ENCODE measurements around the gene H1-8.

Gene H1-8

DNA sequence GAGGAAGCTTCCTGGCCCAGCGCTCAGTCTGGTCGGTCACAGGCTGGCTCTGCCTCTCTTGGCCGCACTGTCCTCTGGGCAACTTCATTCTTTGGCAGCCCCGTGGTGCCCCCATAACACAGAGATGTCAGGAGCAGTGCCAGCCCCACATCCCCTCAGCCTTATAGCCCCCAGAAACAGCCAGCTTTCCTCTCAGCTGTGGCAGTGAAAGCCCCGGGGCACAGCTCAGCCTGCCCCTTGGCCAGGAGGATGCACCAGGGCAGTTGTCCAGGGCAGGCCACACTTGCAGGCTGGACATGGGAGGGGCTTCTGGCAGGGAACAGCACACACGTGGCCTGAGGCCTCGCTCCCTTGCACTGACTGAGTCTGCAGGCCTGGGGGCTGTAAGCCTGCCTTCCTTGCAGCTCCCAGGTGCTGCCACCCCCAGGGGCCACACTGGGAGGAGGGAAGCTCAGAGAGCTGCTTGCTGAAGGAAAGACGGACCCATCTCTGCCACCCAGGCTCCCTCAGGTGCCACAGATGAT, 24.9 kb upstream of the H1-8 start:
- TF ChIP-seq, protein P1, sequence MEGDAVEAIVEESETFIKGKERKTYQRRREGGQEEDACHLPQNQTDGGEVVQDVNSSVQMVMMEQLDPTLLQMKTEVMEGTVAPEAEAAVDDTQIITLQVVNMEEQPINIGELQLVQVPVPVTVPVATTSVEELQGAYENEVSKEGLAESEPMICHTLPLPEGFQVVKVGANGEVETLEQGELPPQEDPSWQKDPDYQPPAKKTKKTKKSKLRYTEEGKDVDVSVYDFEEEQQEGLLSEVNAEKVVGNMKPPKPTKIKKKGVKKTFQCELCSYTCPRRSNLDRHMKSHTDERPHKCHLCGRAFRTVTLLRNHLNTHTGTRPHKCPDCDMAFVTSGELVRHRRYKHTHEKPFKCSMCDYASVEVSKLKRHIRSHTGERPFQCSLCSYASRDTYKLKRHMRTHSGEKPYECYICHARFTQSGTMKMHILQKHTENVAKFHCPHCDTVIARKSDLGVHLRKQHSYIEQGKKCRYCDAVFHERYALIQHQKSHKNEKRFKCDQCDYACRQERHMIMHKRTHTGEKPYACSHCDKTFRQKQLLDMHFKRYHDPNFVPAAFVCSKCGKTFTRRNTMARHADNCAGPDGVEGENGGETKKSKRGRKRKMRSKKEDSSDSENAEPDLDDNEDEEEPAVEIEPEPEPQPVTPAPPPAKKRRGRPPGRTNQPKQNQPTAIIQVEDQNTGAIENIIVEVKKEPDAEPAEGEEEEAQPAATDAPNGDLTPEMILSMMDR (IDR thresholded peaks at IDR 0.05) = no peak

DNA sequence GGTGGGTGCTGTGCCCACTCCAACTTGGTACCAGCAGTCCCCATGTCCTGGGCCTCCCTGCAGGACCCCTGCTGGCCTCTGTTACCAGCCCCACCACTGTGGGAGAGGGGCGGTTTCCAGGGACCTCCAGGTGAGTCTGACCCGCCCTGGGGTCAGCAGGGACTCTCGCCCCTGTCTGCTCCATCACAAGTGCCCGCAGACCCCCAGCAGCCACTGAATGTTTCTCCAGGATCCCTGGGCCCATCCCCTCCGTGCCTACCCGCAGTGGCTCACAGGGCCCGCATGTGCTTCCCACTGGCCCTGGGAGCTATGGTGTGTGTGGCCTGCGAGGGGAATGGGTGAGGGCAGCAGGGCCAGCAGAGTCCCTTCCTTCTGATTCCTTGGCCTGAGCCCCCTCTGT, 24.4 kb upstream of the H1-8 start:
- TF ChIP-seq, protein P1 (IDR thresholded peaks at IDR 0.05) = no peak

DNA sequence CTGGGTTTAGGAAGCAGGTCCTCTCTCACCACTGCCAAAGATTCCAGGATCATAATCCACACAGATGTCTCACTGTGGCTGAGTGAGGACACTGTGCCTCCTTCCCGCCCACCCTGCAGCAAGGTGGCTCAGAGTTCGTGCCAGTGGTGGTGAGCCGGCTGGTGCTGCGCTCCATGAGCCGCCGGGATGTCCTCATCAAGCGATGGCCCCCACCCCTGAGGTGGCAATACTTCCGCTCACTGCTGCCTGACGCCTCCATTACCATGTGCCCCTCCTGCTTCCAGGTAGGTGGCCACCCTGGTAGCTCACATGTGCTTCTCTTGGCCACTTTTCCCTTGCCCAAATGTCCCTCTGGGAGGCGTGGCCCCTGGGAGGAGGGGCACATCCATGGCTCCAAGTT, 23.5 kb upstream of the H1-8 start:
- TF ChIP-seq, protein P1 (IDR thresholded peaks at IDR 0.05) = no peak

DNA sequence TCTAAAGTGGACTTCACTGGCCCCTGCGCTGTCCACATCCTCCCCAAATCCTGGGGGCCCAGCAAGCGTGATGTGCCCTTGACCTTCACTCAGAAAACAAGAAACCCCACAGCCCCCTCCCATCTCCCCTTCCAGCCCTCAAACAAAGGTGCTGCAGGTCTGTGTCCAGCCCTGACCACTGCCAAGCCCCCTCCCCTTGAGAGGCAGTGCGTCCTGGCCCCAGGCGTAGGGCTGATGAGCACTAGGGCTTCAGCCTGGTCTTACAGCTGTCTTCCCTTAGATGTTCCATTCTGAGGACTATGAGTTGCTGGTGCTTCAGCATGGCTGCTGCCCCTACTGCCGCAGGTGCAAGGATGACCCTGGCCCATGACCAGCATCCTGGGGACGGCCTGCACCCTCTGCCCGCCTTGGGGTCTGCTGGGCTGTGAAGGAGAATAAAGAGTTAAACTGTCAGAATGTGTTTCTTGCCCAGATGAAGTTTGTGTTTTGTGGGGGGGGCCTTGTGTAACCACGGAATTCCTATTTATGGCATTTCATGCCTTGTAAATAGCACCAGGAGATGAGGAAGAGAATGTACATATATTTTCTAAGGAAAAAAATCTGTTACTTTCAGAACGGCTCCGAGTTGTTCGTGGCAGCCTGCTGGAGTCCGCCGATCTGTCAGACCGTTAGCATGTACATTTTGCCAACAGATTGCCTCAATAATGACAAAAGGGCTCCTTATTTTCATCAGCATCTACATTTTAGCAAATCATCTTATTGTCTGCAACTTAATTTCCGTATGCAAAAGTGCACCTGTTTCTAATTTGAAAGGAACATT, 22.9 kb upstream of the H1-8 start:
- TF ChIP-seq, protein P1 (IDR thresholded peaks at IDR 0.05) = no peak

DNA sequence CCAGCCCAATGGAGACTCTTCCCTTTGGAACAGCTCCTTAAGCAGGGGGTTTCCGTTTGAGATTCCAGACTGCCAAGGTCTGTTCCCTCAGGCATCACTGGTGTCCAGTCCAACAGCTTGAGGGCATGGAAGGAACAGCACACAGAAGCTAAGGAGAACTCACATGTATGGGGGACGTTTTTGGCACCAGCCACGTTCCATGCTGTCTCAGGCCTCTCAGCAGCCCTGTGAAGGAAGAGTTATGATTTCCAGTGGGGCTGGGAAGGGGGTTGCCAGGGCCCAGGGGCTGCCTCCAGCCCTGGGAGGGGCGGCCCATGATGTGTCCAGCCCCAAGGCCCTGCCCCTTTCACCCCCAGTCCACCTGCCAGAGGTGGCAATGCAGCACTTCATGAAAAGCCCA, 22.0 kb upstream of the H1-8 start:
- TF ChIP-seq, protein P1 (IDR thresholded peaks at IDR 0.05) = no peak

DNA sequence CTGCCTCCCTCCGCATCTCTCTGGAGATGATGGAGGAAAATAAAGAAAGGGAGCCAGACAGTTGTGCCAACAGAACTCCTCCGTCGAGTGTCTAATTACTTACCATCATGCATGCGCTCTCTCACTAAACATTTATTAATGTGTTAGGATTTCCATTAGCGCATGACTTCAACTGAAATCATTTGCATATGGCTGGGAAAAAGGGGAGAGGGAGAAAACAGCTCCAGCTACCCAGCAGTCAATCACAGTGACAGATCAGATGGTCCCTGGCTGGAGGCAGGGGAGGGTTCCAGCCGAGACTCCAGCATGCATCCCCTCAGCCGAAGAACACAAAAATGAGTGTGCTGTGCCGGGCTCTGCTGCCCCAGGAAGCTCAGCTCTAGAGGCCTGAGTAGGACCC, 21.4 kb upstream of the H1-8 start:
- TF ChIP-seq, protein P1 (IDR thresholded peaks at IDR 0.05) = no peak

DNA sequence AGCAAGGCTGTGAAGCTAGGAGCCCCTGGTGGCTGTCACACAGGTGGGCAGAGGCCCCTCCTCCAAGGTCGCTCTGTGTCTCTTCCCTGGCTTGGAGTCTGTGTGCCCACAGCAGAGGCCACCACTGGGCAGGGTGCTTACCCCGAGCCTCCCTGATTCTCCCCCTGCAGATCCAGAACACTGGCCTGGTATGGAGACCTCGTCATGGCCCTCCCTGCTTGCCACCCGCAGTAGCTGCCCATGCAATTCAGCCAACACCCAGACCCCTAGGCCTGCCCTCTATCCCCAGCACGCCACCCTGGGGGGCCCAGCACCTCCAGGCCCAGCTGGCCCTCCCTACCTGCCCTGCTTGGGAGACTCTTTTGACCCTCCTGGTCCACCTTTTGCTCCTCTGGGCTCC, 20.0 kb upstream of the H1-8 start:
- TF ChIP-seq, protein P1 (IDR thresholded peaks at IDR 0.05) = no peak
